ENCODE measurements around the gene BPIFA3. TPM values are rescaled to one million over a fixed set of nuclear protein-coding genes. Genes with fewer than 3 reads are reported as not detected.
A peak's percentile ranks its signal among the peaks of the same experiment; 100 is the strongest.

Gene BPIFA3
- total and polyA plus RNA-seq, 2 experiments from 2014 or later: not detected

DNA sequence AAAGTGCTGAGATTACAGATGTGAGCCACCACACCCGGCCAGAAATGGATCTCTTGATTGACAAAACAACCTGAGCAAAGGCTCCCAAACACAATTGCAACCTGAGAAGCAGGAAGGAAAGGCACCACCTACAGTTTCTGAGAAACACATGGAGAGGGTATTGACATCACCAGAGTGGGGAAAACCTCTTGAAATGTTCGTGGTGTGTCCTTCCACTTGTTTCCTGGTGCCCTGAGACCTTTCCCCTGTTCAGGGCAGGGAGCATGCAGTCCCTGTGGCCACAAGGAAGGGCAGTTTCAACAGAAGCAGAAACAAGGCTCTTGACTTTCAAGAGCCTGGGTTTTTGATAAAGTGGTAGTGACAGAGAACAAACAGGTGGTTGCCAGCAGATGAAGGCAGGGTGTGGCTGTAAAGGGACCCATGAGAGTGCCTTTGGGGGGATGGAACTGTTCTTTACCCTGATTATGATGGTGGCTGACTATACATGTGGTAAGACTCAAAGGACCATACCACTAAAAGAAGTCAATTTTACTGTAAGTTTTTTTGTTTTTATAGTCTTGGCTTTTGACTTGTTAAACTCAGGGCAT lies 15.4 kb downstream of the BPIFA3 start:
- no peaks in the 10 kb centered on the region for H3K9me3 Mint-ChIP-seq
- Histone ChIP-seq H3K9me2 (ENCODE audit: insufficient read depth) (no peaks in the 10 kb centered on the region), H3K27ac (ENCODE audit: low read depth) (no peak overlapping the region), H2AFZ (no peak overlapping the region; the same call in 1 of the 2 replicates), H3F3A (replicated peaks; ENCODE audit: low read depth) (no peaks in the 10 kb centered on the region), H3K79me2 (replicated peaks; ENCODE audit: insufficient read depth) (no peaks in the 10 kb centered on the region), H3K4me3 (no peak overlapping the region), H3K27me3 (ENCODE audit: insufficient read depth) (no peaks in the 10 kb centered on the region), H3K36me3 (ENCODE audit: insufficient read depth) (no peaks in the 10 kb centered on the region), H4K20me1 (replicated peaks; ENCODE audit: insufficient read depth) (no peaks in the 10 kb centered on the region), H3K4me2 (no peak overlapping the region), H3K4me1 (ENCODE audit: insufficient read depth) (no peaks in the 10 kb centered on the region)
- ATAC-seq (0 out of 3 replicates have a peak, but pooled peaks have one; percentile 14), DNase-seq (ENCODE audit: low spot score) (no peak)
- H3K4me1 Mint-ChIP-seq: peaks cover 7% of the 10 kb centered on the region; the same call in 2 of the 3 replicates
- H3K36me3 Mint-ChIP-seq (ENCODE audit: low read depth): no peaks in the 10 kb centered on the region; the same call in 2 of the 3 replicates
- no peaks in the 10 kb centered on the region for H3K27me3 Mint-ChIP-seq (ENCODE audit: insufficient read depth, low read depth, poor library complexity)
- TF ChIP-seq POLR2AphosphoS5 (IDR thresholded peaks at IDR 0.05; ENCODE audit: low read depth): no peak
- no peak for TF ChIP-seq STAT1 (IDR thresholded peaks at IDR 0.05; ENCODE audit: unreplicated experiment)
- no peak for TF ChIP-seq JUNB (IDR thresholded peaks at IDR 0.05; ENCODE audit: unreplicated experiment)
- TF ChIP-seq EZH2 (IDR thresholded peaks at IDR 0.05; ENCODE audit: low read depth, unreplicated experiment): no peak
- no peak for TF ChIP-seq ZNF331 (CRISPR knock-in tag; IDR thresholded peaks at IDR 0.05; ENCODE audit: low read depth)
- TF ChIP-seq, protein P1, sequence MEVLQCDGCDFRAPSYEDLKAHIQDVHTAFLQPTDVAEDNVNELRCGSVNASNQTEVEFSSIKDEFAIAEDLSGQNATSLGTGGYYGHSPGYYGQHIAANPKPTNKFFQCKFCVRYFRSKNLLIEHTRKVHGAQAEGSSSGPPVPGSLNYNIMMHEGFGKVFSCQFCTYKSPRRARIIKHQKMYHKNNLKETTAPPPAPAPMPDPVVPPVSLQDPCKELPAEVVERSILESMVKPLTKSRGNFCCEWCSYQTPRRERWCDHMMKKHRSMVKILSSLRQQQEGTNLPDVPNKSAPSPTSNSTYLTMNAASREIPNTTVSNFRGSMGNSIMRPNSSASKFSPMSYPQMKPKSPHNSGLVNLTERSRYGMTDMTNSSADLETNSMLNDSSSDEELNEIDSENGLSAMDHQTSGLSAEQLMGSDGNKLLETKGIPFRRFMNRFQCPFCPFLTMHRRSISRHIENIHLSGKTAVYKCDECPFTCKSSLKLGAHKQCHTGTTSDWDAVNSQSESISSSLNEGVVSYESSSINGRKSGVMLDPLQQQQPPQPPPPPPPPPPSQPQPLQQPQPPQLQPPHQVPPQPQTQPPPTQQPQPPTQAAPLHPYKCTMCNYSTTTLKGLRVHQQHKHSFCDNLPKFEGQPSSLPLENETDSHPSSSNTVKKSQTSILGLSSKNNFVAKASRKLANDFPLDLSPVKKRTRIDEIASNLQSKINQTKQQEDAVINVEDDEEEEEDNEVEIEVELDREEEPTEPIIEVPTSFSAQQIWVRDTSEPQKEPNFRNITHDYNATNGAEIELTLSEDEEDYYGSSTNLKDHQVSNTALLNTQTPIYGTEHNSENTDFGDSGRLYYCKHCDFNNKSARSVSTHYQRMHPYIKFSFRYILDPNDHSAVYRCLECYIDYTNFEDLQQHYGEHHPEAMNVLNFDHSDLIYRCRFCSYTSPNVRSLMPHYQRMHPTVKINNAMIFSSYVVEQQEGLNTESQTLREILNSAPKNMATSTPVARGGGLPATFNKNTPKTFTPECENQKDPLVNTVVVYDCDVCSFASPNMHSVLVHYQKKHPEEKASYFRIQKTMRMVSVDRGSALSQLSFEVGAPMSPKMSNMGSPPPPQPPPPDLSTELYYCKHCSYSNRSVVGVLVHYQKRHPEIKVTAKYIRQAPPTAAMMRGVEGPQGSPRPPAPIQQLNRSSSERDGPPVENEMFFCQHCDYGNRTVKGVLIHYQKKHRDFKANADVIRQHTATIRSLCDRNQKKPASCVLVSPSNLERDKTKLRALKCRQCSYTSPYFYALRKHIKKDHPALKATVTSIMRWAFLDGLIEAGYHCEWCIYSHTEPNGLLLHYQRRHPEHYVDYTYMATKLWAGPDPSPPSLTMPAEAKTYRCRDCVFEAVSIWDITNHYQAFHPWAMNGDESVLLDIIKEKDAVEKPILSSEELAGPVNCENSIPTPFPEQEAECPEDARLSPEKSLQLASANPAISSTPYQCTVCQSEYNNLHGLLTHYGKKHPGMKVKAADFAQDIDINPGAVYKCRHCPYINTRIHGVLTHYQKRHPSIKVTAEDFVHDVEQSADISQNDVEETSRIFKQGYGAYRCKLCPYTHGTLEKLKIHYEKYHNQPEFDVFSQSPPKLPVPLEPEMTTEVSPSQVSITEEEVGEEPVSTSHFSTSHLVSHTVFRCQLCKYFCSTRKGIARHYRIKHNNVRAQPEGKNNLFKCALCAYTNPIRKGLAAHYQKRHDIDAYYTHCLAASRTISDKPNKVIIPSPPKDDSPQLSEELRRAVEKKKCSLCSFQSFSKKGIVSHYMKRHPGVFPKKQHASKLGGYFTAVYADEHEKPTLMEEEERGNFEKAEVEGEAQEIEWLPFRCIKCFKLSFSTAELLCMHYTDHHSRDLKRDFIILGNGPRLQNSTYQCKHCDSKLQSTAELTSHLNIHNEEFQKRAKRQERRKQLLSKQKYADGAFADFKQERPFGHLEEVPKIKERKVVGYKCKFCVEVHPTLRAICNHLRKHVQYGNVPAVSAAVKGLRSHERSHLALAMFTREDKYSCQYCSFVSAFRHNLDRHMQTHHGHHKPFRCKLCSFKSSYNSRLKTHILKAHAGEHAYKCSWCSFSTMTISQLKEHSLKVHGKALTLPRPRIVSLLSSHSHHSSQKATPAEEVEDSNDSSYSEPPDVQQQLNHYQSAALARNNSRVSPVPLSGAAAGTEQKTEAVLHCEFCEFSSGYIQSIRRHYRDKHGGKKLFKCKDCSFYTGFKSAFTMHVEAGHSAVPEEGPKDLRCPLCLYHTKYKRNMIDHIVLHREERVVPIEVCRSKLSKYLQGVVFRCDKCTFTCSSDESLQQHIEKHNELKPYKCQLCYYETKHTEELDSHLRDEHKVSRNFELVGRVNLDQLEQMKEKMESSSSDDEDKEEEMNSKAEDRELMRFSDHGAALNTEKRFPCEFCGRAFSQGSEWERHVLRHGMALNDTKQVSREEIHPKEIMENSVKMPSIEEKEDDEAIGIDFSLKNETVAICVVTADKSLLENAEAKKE (CRISPR knock-in tag; IDR thresholded peaks at IDR 0.05): no peak
- TF ChIP-seq CREB1 (CRISPR knock-in tag; IDR thresholded peaks at IDR 0.05; ENCODE audit: low read depth): no peak
- no peak for TF ChIP-seq EZH2phosphoT487 (IDR thresholded peaks at IDR 0.05; ENCODE audit: unreplicated experiment)
- TF ChIP-seq, protein P2, sequence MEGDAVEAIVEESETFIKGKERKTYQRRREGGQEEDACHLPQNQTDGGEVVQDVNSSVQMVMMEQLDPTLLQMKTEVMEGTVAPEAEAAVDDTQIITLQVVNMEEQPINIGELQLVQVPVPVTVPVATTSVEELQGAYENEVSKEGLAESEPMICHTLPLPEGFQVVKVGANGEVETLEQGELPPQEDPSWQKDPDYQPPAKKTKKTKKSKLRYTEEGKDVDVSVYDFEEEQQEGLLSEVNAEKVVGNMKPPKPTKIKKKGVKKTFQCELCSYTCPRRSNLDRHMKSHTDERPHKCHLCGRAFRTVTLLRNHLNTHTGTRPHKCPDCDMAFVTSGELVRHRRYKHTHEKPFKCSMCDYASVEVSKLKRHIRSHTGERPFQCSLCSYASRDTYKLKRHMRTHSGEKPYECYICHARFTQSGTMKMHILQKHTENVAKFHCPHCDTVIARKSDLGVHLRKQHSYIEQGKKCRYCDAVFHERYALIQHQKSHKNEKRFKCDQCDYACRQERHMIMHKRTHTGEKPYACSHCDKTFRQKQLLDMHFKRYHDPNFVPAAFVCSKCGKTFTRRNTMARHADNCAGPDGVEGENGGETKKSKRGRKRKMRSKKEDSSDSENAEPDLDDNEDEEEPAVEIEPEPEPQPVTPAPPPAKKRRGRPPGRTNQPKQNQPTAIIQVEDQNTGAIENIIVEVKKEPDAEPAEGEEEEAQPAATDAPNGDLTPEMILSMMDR (conservative IDR thresholded peaks at IDR 0.05; ENCODE audit: low read depth in 2 of 2): no peak
- no peak for TF ChIP-seq REST (IDR thresholded peaks at IDR 0.05; ENCODE audit: unreplicated experiment)
- no peak for TF ChIP-seq ZNF114 (CRISPR knock-in tag; IDR thresholded peaks at IDR 0.05)
- no peak overlapping the region for H3K4me3 Mint-ChIP-seq
- H3K27ac Mint-ChIP-seq: no peak overlapping the region
